NCI-H526 (cell line): ENCODE measurements around the gene TTC23.
A peak's percentile ranks its signal among the peaks of the same experiment; 100 is the strongest.

Experiments used
- DNase-seq, 2 experiments: peaks; one replicate each; lab custom pipeline; 2025; lab: John Stamatoyannopoulos, UW

Gene TTC23

GRCh38 chr15:99165020-99165790 lies 84.2 kb downstream of the TTC23 start:
- no peak for DNase-seq

GRCh38 chr15:99164119-99164518 lies 85.3 kb downstream of the TTC23 start:
- no peak for DNase-seq

GRCh38 chr15:99163271-99164062 lies 85.9 kb downstream of the TTC23 start:
- no peak for DNase-seq

GRCh38 chr15:99158626-99159412 lies 90.6 kb downstream of the TTC23 start:
- DNase-seq = no peak

- DNase-seq = no peak
These were observed 91.9 kb downstream of the TTC23 start for GRCh38 chr15:99157456-99157855.

GRCh38 chr15:99155961-99156443 lies 93.4 kb downstream of the TTC23 start:
- DNase-seq = no peak

GRCh38 chr15:99154271-99154670 lies 95.1 kb downstream of the TTC23 start:
- no peak for DNase-seq

GRCh38 chr15:99153026-99153535 lies 96.3 kb downstream of the TTC23 start:
- no peak for DNase-seq

- DNase-seq = no peak
These were observed 98.2 kb downstream of the TTC23 start for GRCh38 chr15:99151156-99151555.

GRCh38 chr15:99149366-99149765 lies 100.0 kb downstream of the TTC23 start:
- no peak for DNase-seq

GRCh38 chr15:99148851-99149276 lies 100.5 kb downstream of the TTC23 start:
- DNase-seq = no peak

- DNase-seq = no peak
These were observed 102.7 kb downstream of the TTC23 start for GRCh38 chr15:99146661-99147060.

GRCh38 chr15:99145778-99146177 lies 103.6 kb downstream of the TTC23 start:
- DNase-seq = no peak

GRCh38 chr15:99145005-99145404 lies 104.4 kb downstream of the TTC23 start:
- no peak for DNase-seq

- no peak for DNase-seq
These were observed 105.4 kb downstream of the TTC23 start for GRCh38 chr15:99143655-99144610.

- DNase-seq = peak; percentile 17 to 22
These were observed 106.1 kb downstream of the TTC23 start for GRCh38 chr15:99143242-99143641.

GRCh38 chr15:99142562-99142961 lies 106.8 kb downstream of the TTC23 start:
- DNase-seq = peak; percentile 85 to 91

GRCh38 chr15:99141943-99142342 lies 107.4 kb downstream of the TTC23 start:
- peak in 1 of 2 experiments; percentile 36 for DNase-seq

- no peak for DNase-seq
These were observed 108.8 kb downstream of the TTC23 start for GRCh38 chr15:99140590-99140989.

- DNase-seq = no peak
These were observed 110.1 kb downstream of the TTC23 start for GRCh38 chr15:99139276-99139675.

GRCh38 chr15:99138491-99138982 lies 110.8 kb downstream of the TTC23 start:
- DNase-seq = no peak
